ENCODE measurements around the gene PRKCE.

Gene PRKCE

DNA sequence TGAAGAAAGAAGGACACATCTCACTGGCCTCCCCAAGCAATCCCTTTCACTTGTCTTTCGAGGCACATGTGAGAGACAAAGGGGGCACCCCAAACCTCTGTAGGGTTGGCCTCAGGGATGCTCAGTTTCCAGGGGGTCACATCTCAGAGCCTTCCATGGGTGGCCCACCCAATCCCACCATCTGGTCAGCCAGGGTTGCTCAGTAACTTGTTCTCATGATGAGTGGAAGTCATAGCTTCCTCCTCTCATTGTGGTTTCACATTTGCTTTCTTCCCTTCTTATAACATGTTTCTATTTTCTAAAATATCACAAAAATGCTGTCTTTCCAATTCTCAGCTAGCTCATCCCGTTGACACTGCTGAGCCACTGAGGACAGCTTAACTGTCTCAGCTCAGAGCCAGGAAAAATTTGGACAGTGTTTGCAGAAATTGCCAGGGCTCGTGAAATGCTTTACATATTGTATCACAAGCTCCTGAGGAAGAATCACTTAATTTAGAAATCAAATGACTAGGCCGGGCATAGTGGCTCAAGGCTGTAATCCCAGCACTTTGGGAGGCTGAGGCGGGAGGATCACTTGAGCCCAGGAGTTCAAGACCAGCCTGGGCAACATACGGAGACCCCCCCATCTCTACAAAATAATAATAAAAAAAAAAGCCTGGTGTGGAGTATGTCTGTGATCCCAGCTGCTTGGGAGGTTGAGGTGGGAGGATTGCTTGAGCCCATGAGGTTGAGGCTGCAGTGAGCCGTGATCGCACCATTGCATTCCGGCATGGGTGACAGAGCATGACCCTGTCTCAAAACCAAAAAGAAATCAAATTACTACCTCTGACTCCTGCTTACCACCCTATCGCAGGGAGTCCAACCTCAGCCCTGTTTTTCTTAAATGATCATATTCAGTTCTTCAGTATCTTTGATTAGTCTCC lies 129.3 kb downstream of the PRKCE start:
- TF ChIP-seq, protein P1, sequence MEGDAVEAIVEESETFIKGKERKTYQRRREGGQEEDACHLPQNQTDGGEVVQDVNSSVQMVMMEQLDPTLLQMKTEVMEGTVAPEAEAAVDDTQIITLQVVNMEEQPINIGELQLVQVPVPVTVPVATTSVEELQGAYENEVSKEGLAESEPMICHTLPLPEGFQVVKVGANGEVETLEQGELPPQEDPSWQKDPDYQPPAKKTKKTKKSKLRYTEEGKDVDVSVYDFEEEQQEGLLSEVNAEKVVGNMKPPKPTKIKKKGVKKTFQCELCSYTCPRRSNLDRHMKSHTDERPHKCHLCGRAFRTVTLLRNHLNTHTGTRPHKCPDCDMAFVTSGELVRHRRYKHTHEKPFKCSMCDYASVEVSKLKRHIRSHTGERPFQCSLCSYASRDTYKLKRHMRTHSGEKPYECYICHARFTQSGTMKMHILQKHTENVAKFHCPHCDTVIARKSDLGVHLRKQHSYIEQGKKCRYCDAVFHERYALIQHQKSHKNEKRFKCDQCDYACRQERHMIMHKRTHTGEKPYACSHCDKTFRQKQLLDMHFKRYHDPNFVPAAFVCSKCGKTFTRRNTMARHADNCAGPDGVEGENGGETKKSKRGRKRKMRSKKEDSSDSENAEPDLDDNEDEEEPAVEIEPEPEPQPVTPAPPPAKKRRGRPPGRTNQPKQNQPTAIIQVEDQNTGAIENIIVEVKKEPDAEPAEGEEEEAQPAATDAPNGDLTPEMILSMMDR (IDR thresholded peaks at IDR 0.05): no peak

DNA sequence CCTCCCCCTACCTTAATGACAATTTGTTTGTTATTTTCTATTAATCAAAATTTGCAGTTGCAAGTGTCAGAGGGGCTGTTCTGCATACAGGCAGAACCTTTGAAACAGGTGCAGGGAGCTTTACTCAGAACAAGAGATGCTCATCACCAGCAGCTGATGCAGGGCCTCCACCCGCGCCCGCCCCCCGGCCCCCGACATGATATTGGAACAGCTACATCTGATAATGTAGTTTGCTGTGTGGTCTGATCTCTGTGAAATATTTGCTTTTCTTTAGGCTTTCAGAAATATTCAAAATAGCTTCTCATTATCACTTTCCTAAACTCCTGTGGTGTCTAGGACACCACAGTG lies 130.0 kb downstream of the PRKCE start:
- TF ChIP-seq, protein P1 (IDR thresholded peaks at IDR 0.05): no peak

DNA sequence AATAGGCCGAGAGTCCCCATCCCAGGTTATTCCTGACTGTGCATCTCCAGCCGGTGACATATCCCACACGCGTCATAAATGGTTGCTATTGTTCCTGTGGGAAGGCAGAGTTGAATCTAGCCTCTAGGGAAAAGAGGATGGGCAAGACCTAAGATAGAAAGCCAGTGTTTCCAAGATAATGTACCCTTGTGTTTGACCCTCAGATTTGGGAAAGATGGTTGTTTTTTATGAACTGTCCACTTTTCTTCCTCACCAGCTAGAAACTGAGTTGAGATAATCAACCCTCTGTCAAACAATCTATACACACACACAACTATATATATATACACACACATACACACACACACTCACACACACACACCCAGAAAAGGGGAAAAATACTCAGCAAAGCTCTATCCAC lies 131.0 kb downstream of the PRKCE start:
- TF ChIP-seq, protein P1 (IDR thresholded peaks at IDR 0.05): no peak

DNA sequence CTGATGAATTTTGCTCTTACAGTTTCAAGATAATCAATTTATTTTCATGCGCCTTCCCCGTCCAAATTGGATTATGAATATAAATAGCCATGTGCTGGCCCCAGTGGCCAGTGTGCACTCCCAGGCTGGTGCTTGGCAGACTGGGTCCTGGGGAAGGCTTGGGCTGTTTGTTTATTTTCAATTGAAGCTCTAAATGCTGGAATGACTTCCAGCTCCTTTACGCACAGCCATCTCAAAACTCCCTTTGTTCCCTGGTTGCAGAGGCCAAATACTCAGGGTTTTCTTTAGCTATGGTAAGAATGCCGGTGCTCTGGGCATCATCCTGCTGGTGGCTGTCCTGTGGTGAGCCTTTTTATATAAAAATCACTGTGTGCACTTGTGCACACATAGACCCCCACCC lies 131.5 kb downstream of the PRKCE start:
- TF ChIP-seq, protein P1 (IDR thresholded peaks at IDR 0.05): no peak

DNA sequence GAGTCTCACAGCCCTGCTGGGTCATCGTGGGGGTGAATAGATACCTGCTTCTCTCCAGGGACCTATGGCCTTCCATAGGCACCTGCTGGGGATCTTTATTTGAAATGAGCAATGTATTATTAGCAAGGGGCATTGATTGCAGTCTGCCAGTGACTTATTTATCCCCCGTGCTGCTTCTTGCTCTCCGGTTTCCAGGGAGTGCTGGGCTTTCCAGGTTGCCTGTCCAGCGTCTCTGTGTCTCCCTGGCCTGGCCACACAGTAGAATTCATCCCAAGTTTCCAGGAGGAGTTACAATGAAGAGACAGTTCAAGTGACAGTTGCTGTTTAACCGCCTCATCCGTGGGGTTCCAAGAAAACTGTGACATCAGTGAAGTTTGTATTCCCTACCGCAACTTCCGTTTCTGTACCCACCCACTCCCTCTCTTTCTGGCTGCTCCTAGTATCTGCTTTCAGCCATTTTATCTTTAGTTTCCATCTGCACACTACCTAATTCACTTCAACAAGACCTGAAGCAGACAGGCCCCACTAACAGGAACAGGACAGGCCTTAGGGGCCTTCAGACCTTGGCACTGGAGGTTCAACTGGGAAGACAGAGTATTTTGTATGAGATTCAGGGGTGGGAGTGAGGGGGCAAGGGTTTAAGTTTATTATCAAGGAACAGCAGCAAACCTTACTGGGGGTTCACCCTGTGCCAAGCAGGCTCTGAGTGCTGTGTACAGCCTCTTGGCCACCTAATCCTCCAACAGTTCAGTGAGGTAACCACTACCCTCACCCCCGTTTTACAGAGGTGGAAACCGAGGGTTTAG lies 134.8 kb downstream of the PRKCE start:
- TF ChIP-seq, protein P1 (IDR thresholded peaks at IDR 0.05): no peak

DNA sequence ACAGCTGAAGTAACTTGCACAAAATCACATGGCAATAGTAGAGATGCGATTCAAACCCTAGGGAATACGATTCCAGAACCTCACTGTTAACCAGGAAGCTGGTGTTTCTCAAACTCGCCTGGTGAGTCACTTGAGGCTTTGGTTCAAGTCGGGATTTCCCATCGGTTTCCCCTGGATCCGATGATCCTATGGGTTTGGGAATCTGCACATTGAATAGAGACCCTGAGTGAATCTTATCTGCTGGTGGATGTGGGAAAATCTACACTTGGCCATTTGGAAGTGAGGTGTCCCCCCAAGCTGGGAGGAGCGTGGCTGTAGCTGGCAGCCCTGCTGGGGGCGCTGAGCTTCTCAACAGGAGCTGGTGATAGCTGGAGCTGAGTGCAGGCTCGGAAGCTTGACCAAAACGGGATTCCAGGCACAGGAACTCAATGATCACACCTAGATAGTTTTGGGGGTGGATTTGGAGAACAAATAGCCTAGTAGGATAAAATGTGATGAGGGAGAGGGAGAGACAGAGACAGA lies 135.4 kb downstream of the PRKCE start:
- TF ChIP-seq, protein P1 (IDR thresholded peaks at IDR 0.05): no peak

DNA sequence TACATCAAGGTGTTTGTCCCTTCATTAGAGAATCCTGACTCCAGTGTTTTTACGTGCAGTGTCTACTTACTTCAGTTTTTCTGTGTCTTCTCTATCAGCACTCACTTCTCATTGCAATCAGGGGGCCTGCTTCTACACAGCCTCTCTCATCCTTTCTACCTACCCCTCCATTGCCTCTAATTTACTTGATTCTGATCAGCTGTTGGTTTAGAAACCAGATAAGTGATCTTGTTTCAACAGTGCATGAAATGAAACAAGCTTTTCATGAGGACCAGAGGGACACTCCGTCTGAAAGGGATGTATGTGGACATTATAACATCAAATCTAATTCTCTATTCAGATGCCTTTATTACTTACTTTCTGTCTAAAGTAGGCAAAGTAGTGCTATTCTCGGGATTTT lies 136.9 kb downstream of the PRKCE start:
- TF ChIP-seq, protein P1 (IDR thresholded peaks at IDR 0.05): no peak

Data from LNCAP (cell line).